ENCODE data around the gene UBE2G2.

- no peak for TF ChIP-seq POLR2A (IDR thresholded peaks at IDR 0.05)
- TF ChIP-seq, protein P1, sequence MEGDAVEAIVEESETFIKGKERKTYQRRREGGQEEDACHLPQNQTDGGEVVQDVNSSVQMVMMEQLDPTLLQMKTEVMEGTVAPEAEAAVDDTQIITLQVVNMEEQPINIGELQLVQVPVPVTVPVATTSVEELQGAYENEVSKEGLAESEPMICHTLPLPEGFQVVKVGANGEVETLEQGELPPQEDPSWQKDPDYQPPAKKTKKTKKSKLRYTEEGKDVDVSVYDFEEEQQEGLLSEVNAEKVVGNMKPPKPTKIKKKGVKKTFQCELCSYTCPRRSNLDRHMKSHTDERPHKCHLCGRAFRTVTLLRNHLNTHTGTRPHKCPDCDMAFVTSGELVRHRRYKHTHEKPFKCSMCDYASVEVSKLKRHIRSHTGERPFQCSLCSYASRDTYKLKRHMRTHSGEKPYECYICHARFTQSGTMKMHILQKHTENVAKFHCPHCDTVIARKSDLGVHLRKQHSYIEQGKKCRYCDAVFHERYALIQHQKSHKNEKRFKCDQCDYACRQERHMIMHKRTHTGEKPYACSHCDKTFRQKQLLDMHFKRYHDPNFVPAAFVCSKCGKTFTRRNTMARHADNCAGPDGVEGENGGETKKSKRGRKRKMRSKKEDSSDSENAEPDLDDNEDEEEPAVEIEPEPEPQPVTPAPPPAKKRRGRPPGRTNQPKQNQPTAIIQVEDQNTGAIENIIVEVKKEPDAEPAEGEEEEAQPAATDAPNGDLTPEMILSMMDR (IDR thresholded peaks at IDR 0.05) = no peak
Observed at GRCh38 chr21:44813727-44814126, 12.1 kb upstream of the UBE2G2 start.
